H1 (cell line): Measurements from ENCODE around the gene ADRB1. TPM values are rescaled to one million over a fixed set of nuclear protein-coding genes. Genes with fewer than 3 reads are reported as not detected.

Experiments
- CTCF ChIA-PET: fragments of 300-600 bp; sonication (Branson Sonifier 250); formaldehyde crosslinking; loops from one replicate; lab custom pipeline; 2021; ENCODE audit not compliant: partially characterized antibody; lab: Charles Lee
- POLR2A ChIA-PET: fragments of 300-600 bp; sonication (Branson Sonifier 250); formaldehyde crosslinking; loops from one replicate; lab custom pipeline; 2021; ENCODE audit warnings: inconsistent platforms; ENCODE audit not compliant: partially characterized antibody; lab: Charles Lee
- DNase-seq, 2 experiments: peaks; one replicate each; pipeline versions ENCODE4 v3.0.0 to v3.0.0-alpha.2; 2010 to 2022; ENCODE audit warnings: low spot score in 2 of 2, low read depth in 1 of 2, mixed read lengths in 1 of 2
- FAIRE-seq: peaks from 2 replicates; lab custom pipeline; 2011; peaks lifted over from hg19 to GRCh38; lab: Jason Lieb, UNC
- H2AFZ ChIP-seq: 2 replicates; pipeline ENCODE4 v1.8.1; 2012; ENCODE audit warnings: low read length, inconsistent platforms
- H2AK5ac ChIP-seq: 2 replicates; pipeline ENCODE4 v1.6.1; 2013; ENCODE audit warnings: low read depth, low read length
- H2BK120ac ChIP-seq: replicated peaks from 2 replicates; pipeline ENCODE3; 2013; ENCODE audit warnings: low read depth, low read length, inconsistent platforms
- H2BK12ac ChIP-seq: 2 replicates; pipeline ENCODE4 v1.6.1; 2013; ENCODE audit warnings: low read depth, low read length
- H2BK15ac ChIP-seq: 2 replicates; pipeline ENCODE4 v1.6.1; 2013; ENCODE audit warnings: low read length
- H2BK20ac ChIP-seq: 2 replicates; pipeline ENCODE4 v1.6.1; 2013; ENCODE audit warnings: low read length
- H2BK5ac ChIP-seq: 2 replicates; pipeline ENCODE4 v1.6.1; 2013; ENCODE audit warnings: low read depth, low read length
- H3K14ac ChIP-seq: 2 replicates; pipeline ENCODE4 v1.6.1; 2013; ENCODE audit warnings: inconsistent platforms; ENCODE audit not compliant: insufficient read length
- H3K18ac ChIP-seq: 2 replicates; pipeline ENCODE4 v1.6.1; 2013; ENCODE audit warnings: low read length; ENCODE audit errors: extremely low read depth
- H3K23ac ChIP-seq: 2 replicates; pipeline ENCODE4 v1.6.1; 2013; ENCODE audit warnings: inconsistent platforms; ENCODE audit not compliant: insufficient read length
- H3K23me2 ChIP-seq: 2 replicates; pipeline ENCODE4 v1.6.1; 2013; ENCODE audit warnings: low read depth, low read length
- H3K27ac ChIP-seq: 2 replicates; pipeline ENCODE4 v1.6.1; 2011; ENCODE audit warnings: low read depth, low read length, inconsistent platforms
- H3K27me3 ChIP-seq, 4 experiments: replicated peaks in 1 of 4; 1 replicate in 1 of 4; 2 replicates in 3 of 4; pipeline versions ENCODE4 v1.6.1 to v1.8.1; 2011 to 2013; ENCODE audit warnings: low read length in 3 of 4, mild to moderate bottlenecking in 3 of 4, inconsistent platforms in 2 of 4, mixed read lengths in 2 of 4, moderate library complexity in 1 of 4; ENCODE audit not compliant: control insufficient read depth in 3 of 4, insufficient read depth in 3 of 4; ENCODE audit errors: extremely low read depth in 1 of 4
- H3K36me3 ChIP-seq, 4 experiments: 2 replicates each; pipeline versions ENCODE4 v1.6.1 to v1.8.1; 2011 to 2013; ENCODE audit warnings: mild to moderate bottlenecking in 4 of 4, low read length in 3 of 4, moderate library complexity in 2 of 4, control low read depth in 1 of 4, inconsistent platforms in 1 of 4; ENCODE audit not compliant: insufficient read depth in 4 of 4, control insufficient read depth in 2 of 4
- H3K4ac ChIP-seq: replicated peaks from 2 replicates; pipeline ENCODE3; 2013; ENCODE audit warnings: low read length, low read depth, mixed read lengths, inconsistent platforms; ENCODE audit not compliant: insufficient read length
- H3K4me1 ChIP-seq, 4 experiments: replicated peaks in 1 of 4; 1 replicate in 1 of 4; 2 replicates in 3 of 4; pipeline versions ENCODE4 v1.6.1 to v1.8.1; 2011 to 2013; ENCODE audit warnings: low read length in 3 of 4, inconsistent platforms in 2 of 4, mixed read lengths in 1 of 4; ENCODE audit not compliant: insufficient read depth in 4 of 4, control insufficient read depth in 3 of 4
- H3K4me2 ChIP-seq, 2 experiments: 2 replicates each; pipeline versions ENCODE4 v1.6.1 to v1.8.1; 2011 to 2013; ENCODE audit warnings: low read depth in 2 of 2, low read length in 2 of 2, control low read depth in 1 of 2, inconsistent platforms in 1 of 2, mild to moderate bottlenecking in 1 of 2; ENCODE audit not compliant: insufficient read depth in 1 of 2
- H3K4me3 ChIP-seq, 4 experiments: fragments of 200-600, 300-600 bp in 1 of 4; sonication (generic), shearing (Covaris generic), sonication (Bioruptor Twin) in 1 of 4; 2 replicates each; pipeline versions ENCODE4 v1.5.1 to v1.8.1; 2011 to 2016; ENCODE audit warnings: low read length in 4 of 4, low read depth in 3 of 4, control low read depth in 2 of 4, inconsistent platforms in 2 of 4, mild to moderate bottlenecking in 2 of 4, mixed read lengths in 1 of 4, moderate library complexity in 1 of 4; ENCODE audit not compliant: insufficient read depth in 2 of 4; ENCODE audit errors: extremely low read depth in 1 of 4
- H3K56ac ChIP-seq: replicated peaks from 2 replicates; pipeline ENCODE3; 2013; ENCODE audit warnings: low read depth, mild to moderate bottlenecking, mixed read lengths, low read length, inconsistent platforms; ENCODE audit not compliant: insufficient read length
- H3K79me1 ChIP-seq: 2 replicates; pipeline ENCODE4 v1.6.1; 2013; ENCODE audit warnings: low read depth, low read length, control low read depth
- H3K79me2 ChIP-seq, 2 experiments: 2 replicates each; pipeline versions ENCODE4 v1.6.1 to v1.8.1; 2012 to 2013; ENCODE audit warnings: low read length in 2 of 2, mild to moderate bottlenecking in 2 of 2, inconsistent platforms in 1 of 2; ENCODE audit not compliant: insufficient read depth in 2 of 2, control insufficient read depth in 1 of 2
- H3K9ac ChIP-seq, 4 experiments: replicated peaks in 1 of 4; 1 replicate in 1 of 4; 2 replicates in 3 of 4; pipeline versions ENCODE4 v1.6.1 to v1.8.1; 2011 to 2013; ENCODE audit warnings: low read depth in 3 of 4, low read length in 3 of 4, control low read depth in 2 of 4, mild to moderate bottlenecking in 2 of 4, moderate library complexity in 2 of 4, inconsistent platforms in 1 of 4; ENCODE audit errors: extremely low read depth in 1 of 4
- H3K9me3 ChIP-seq, 2 experiments: 2 replicates each; pipeline versions ENCODE4 v1.6.1 to v1.8.1; 2012 to 2013; ENCODE audit warnings: mild to moderate bottlenecking in 2 of 2, moderate library complexity in 2 of 2, control low read depth in 1 of 2, inconsistent platforms in 1 of 2, low read depth in 1 of 2, low read length in 1 of 2, mixed read lengths in 1 of 2; ENCODE audit not compliant: insufficient read depth in 2 of 2
- H4K20me1 ChIP-seq, 2 experiments: replicated peaks in 1 of 2; 2 replicates each; pipeline versions ENCODE3 to v1.8.1; 2011 to 2013; ENCODE audit warnings: inconsistent platforms in 2 of 2, low read length in 2 of 2, mild to moderate bottlenecking in 1 of 2; ENCODE audit not compliant: insufficient read depth in 2 of 2, control insufficient read depth in 1 of 2
- H4K5ac ChIP-seq: 2 replicates; pipeline ENCODE4 v1.6.1; 2013; ENCODE audit warnings: low read length, low read depth, mixed read lengths, inconsistent platforms; ENCODE audit not compliant: insufficient read length
- H4K8ac ChIP-seq: 2 replicates; pipeline ENCODE4 v1.8.0; 2013; ENCODE audit warnings: mild to moderate bottlenecking, moderate library complexity, low read length, inconsistent platforms; ENCODE audit not compliant: insufficient read depth; ENCODE audit errors: extremely low read depth
- H4K91ac ChIP-seq: replicated peaks from 2 replicates; pipeline ENCODE3; 2013; ENCODE audit warnings: low read length, mixed read lengths, inconsistent platforms; ENCODE audit not compliant: insufficient read length
- CHD2 ChIP-seq: IDR thresholded peaks from 2 replicates; pipeline ENCODE4 v1.6.1; 2012; ENCODE audit warnings: low read length, improper control_type of control experiment
- CREB1 ChIP-seq: IDR thresholded peaks from 2 replicates; pipeline ENCODE4 v1.6.1; 2012; ENCODE audit warnings: inconsistent platforms
- POLR2AphosphoS5 ChIP-seq: IDR thresholded peaks from 2 replicates; pipeline ENCODE4 v1.6.1; 2011; ENCODE audit warnings: low read depth, low read length
- TAF1 ChIP-seq: IDR thresholded peaks from 2 replicates; pipeline ENCODE4 v1.6.1; 2011; ENCODE audit warnings: mild to moderate bottlenecking, low read depth, low read length
- ZNF274 ChIP-seq: IDR thresholded peaks from 2 replicates; pipeline ENCODE4 v1.7.0; 2012; ENCODE audit warnings: low read length, borderline replicate concordance; ENCODE audit errors: extremely low read depth
- WGBS, 2 experiments: shearing (Covaris generic) in 1 of 2; methylation state at CpG; one replicate each; pipeline versions ENCODE4 v1.1.6 to v1.1.7; 2013 to 2015; ENCODE audit warnings: low lambda C conversion rate in 2 of 2, mixed read lengths in 2 of 2, inconsistent platforms in 1 of 2, low coverage in 1 of 2, missing lambda C conversion rate in 1 of 2; ENCODE audit not compliant: insufficient replicate concordance in 2 of 2, insufficient coverage in 1 of 2, insufficient read length in 1 of 2; ENCODE audit errors: extremely low coverage in 1 of 2, missing lambda C conversion rate in 1 of 2; 5-methylcytosine and 5-hydroxymethylcytosine counted together
- polyA plus RNA-seq, 7 experiments: library from polyadenylated mRNA; depleted of rRNA in 3 of 7; stranded (reverse) in 5 of 7; unstranded in 2 of 7; fragments of >200 nt in 5 of 7; fragments of 200-250 nt in 2 of 7; gene quantifications; 1 replicate in 5 of 7; 2 replicates in 1 of 7; 4 replicates in 1 of 7; pipeline versions ENCODE4 v1.2.1 to v1.2.3, GENCODE V29; 2011 to 2013; ENCODE audit warnings: missing spikeins in 2 of 7, mixed read lengths in 2 of 7
- total RNA-seq: library from RNA; stranded (reverse); fragmentation: NEBNext Ultra II Directional; extraction: Animal tissue kit (Norgen Biotek cat#: 25700); gene quantifications from 2 replicates; pipeline ENCODE4 v1.2.1, GENCODE V29; 2021

The ADRB1 gene
- total and polyA plus RNA-seq, 2 of the 8 experiments (the other 6 are each of a cell fraction or from before 2014, with no cell fraction given), result 0.14 to 0.48 TPM

- no peak for FAIRE-seq
- H3K9me3 ChIP-seq, result no peaks in the 10 kb centered on the region
- WGBS, 2 experiments, result 91% methylated on average over 7 of the region's 7 CpGs; no CpG with 5 or more reads in 1 of the 2 experiments
These were observed 20.7 kb upstream of the ADRB1 start for GRCh38 chr10:114022766-114023597.

More at GRCh38 chr10:114022766-114023597, 20.7 kb upstream of the ADRB1 start:
- Histone ChIP-seq H2AFZ (no peak overlapping the region), H2BK20ac (no peak overlapping the region), H3K23ac (no peak overlapping the region), H4K91ac (no peak overlapping the region), H3K56ac (no peak overlapping the region), H3K4me3 (no peak overlapping the region), H3K27ac (no peak overlapping the region), H3K4me2 (no peak overlapping the region), H3K79me2 (no peaks in the 10 kb centered on the region), H3K23me2 (no peaks in the 10 kb centered on the region), H3K9ac (no peak overlapping the region), H3K14ac (no peak overlapping the region), H3K27me3 (no peaks in the 10 kb centered on the region), H3K4ac (no peak overlapping the region), H3K36me3 (no peaks in the 10 kb centered on the region), H2BK5ac (no peak overlapping the region), H4K20me1 (no peaks in the 10 kb centered on the region), H4K5ac (no peak overlapping the region), H2AK5ac (no peak overlapping the region), H3K79me1 (no peaks in the 10 kb centered on the region), H4K8ac (no peak overlapping the region), H2BK15ac (no peak overlapping the region), H3K4me1 (no peaks in the 10 kb centered on the region; a peak in 1 of 7 replicates), H2BK120ac (no peak overlapping the region)
- DNase-seq, result no peak
- CTCF ChIA-PET, result interaction anchor here (1.0 to 2.3 kb wide), 4 partner anchors 10 to 224 kb away, joined by 3 to 9 read pairs (median 3); no protein-coding TSS in a partner anchor
- TF ChIP-seq TAF1, result no peak
- TF ChIP-seq ZNF274, result no peak
- no peak for TF ChIP-seq CREB1
- no peak for TF ChIP-seq POLR2AphosphoS5
- no peak for TF ChIP-seq CHD2
- TF ChIP-seq, all 59 proteins: peak for 0
- POLR2A ChIA-PET, result interaction anchor here (0.7 kb wide), 1 partner anchor 24 kb away, joined by 3 read pairs; no protein-coding TSS in a partner anchor
- no peak overlapping the region for H2BK12ac ChIP-seq
- no peak overlapping the region for H3K18ac ChIP-seq
